Neuron (in vitro differentiated cells): ENCODE data around the gene ALAS1.

Experiments
- H2AFZ ChIP-seq: one replicate; pipeline ENCODE4 v1.6.1; 2013; ENCODE audit warnings: low read depth, mild to moderate bottlenecking, inconsistent platforms, low read length, moderate library complexity
- H3K27me3 ChIP-seq: one replicate; pipeline ENCODE4 v1.6.1; 2013; ENCODE audit warnings: low read length; ENCODE audit not compliant: insufficient read depth
- H3K36me3 ChIP-seq: one replicate; pipeline ENCODE4 v1.6.1; 2013; ENCODE audit warnings: low read length; ENCODE audit not compliant: insufficient read depth
- H3K4me1 ChIP-seq: one replicate; pipeline ENCODE4 v1.6.1; 2013; ENCODE audit warnings: low read length; ENCODE audit not compliant: insufficient read depth
- H3K4me3 ChIP-seq: 2 replicates; pipeline ENCODE4 v1.5.1; 2013; ENCODE audit warnings: mild to moderate bottlenecking, low read length, moderate library complexity
- H3K9me3 ChIP-seq: one replicate; pipeline ENCODE4 v1.6.1; 2013; ENCODE audit warnings: low read length

ALAS1 gene

GRCh38 chr3:52196977-52197376 lies 983 bp upstream of the ALAS1 start:
- H3K27me3 ChIP-seq = peaks cover 4% of the 10 kb centered on the region
- peaks cover 14% of the 10 kb centered on the region for H3K4me1 ChIP-seq
- no peak overlapping the region for H3K4me3 ChIP-seq
- no peak overlapping the region for H2AFZ ChIP-seq
- no peaks in the 10 kb centered on the region for H3K9me3 ChIP-seq
- peaks cover 20% of the 10 kb centered on the region for H3K36me3 ChIP-seq

GRCh38 chr3:52197499-52197841 lies 490 bp upstream of the ALAS1 start:
- peaks cover 4% of the 10 kb centered on the region for H3K27me3 ChIP-seq
- H2AFZ ChIP-seq = peak overlapping the region; percentile 81
- H3K36me3 ChIP-seq = peaks cover 24% of the 10 kb centered on the region
- no peaks in the 10 kb centered on the region for H3K9me3 ChIP-seq
- peak overlapping the region; percentile 66 for H3K4me3 ChIP-seq
- peaks cover 14% of the 10 kb centered on the region for H3K4me1 ChIP-seq

- Histone ChIP-seq H3K4me3 (peak overlapping the region; percentile 66), H3K9me3 (no peaks in the 10 kb centered on the region), H3K4me1 (peaks cover 14% of the 10 kb centered on the region), H3K27me3 (peaks cover 4% of the 10 kb centered on the region), H2AFZ (peak overlapping the region; percentile 81), H3K36me3 (peaks cover 38% of the 10 kb centered on the region)
Observed at GRCh38 chr3:52198643-52199608, 966 bp downstream of the ALAS1 start.

- no peak overlapping the region for H3K4me3 ChIP-seq
- H3K9me3 ChIP-seq = no peaks in the 10 kb centered on the region
- H3K36me3 ChIP-seq = peaks cover 60% of the 10 kb centered on the region
- no peak overlapping the region for H2AFZ ChIP-seq
- no peaks in the 10 kb centered on the region for H3K27me3 ChIP-seq
- H3K4me1 ChIP-seq = peaks cover 14% of the 10 kb centered on the region
Observed at GRCh38 chr3:52200981-52201679, 3.2 kb downstream of the ALAS1 start.

GRCh38 chr3:52202384-52203077 lies 4.6 kb downstream of the ALAS1 start:
- H3K4me3 ChIP-seq = no peak overlapping the region
- no peaks in the 10 kb centered on the region for H3K27me3 ChIP-seq
- H2AFZ ChIP-seq = no peak overlapping the region
- no peaks in the 10 kb centered on the region for H3K9me3 ChIP-seq
- peaks cover 69% of the 10 kb centered on the region for H3K36me3 ChIP-seq
- H3K4me1 ChIP-seq = peaks cover 11% of the 10 kb centered on the region

GRCh38 chr3:52203701-52204100 lies 5.7 kb downstream of the ALAS1 start:
- H3K36me3 ChIP-seq = peaks cover 81% of the 10 kb centered on the region
- no peaks in the 10 kb centered on the region for H3K9me3 ChIP-seq
- no peaks in the 10 kb centered on the region for H3K27me3 ChIP-seq
- H3K4me3 ChIP-seq = no peak overlapping the region
- H2AFZ ChIP-seq = no peak overlapping the region
- H3K4me1 ChIP-seq = peaks cover 6% of the 10 kb centered on the region

- H3K4me3 ChIP-seq = no peak overlapping the region
- no peaks in the 10 kb centered on the region for H3K9me3 ChIP-seq
- H2AFZ ChIP-seq = no peak overlapping the region
- H3K27me3 ChIP-seq = no peaks in the 10 kb centered on the region
- H3K36me3 ChIP-seq = peaks cover 82% of the 10 kb centered on the region
- no peaks in the 10 kb centered on the region for H3K4me1 ChIP-seq
Observed at GRCh38 chr3:52204337-52205073, 6.5 kb downstream of the ALAS1 start.

- Histone ChIP-seq H3K4me3 (no peak overlapping the region), H3K4me1 (no peaks in the 10 kb centered on the region), H3K9me3 (no peaks in the 10 kb centered on the region), H3K36me3 (peaks cover 86% of the 10 kb centered on the region), H3K27me3 (no peaks in the 10 kb centered on the region), H2AFZ (no peak overlapping the region)
Observed at GRCh38 chr3:52205727-52206372, 7.9 kb downstream of the ALAS1 start.

- Histone ChIP-seq H2AFZ (no peak overlapping the region), H3K27me3 (no peaks in the 10 kb centered on the region), H3K9me3 (no peaks in the 10 kb centered on the region), H3K4me3 (no peak overlapping the region), H3K36me3 (peaks cover 89% of the 10 kb centered on the region), H3K4me1 (no peaks in the 10 kb centered on the region)
Observed at GRCh38 chr3:52208556-52208955, 10.6 kb downstream of the ALAS1 start.

- H3K9me3 ChIP-seq = no peaks in the 10 kb centered on the region
- H2AFZ ChIP-seq = no peak overlapping the region
- no peak overlapping the region for H3K4me3 ChIP-seq
- no peaks in the 10 kb centered on the region for H3K27me3 ChIP-seq
- H3K36me3 ChIP-seq = peaks cover 89% of the 10 kb centered on the region
- no peaks in the 10 kb centered on the region for H3K4me1 ChIP-seq
Observed at GRCh38 chr3:52210037-52210436, 12.1 kb downstream of the ALAS1 start.

GRCh38 chr3:52210550-52211046 lies 12.6 kb downstream of the ALAS1 start:
- no peaks in the 10 kb centered on the region for H3K9me3 ChIP-seq
- H3K4me3 ChIP-seq = no peak overlapping the region
- H3K27me3 ChIP-seq = no peaks in the 10 kb centered on the region
- no peaks in the 10 kb centered on the region for H3K4me1 ChIP-seq
- H2AFZ ChIP-seq = no peak overlapping the region
- peaks cover 89% of the 10 kb centered on the region for H3K36me3 ChIP-seq

GRCh38 chr3:52211268-52211891 lies 13.4 kb downstream of the ALAS1 start:
- Histone ChIP-seq H3K4me3 (no peak overlapping the region), H2AFZ (no peak overlapping the region), H3K4me1 (no peaks in the 10 kb centered on the region), H3K27me3 (no peaks in the 10 kb centered on the region), H3K9me3 (no peaks in the 10 kb centered on the region), H3K36me3 (peaks cover 83% of the 10 kb centered on the region)
